GM19043 (cell line): ENCODE measurements around the gene TNFAIP2.

ENCODE experiments used
- ATAC-seq: cut with Tn5 transposase; IDR thresholded peaks from one replicate; pipeline ENCODE4 v1.9.1; 2021; ENCODE audit warnings: low read depth; ENCODE audit not compliant: unreplicated experiment

The TNFAIP2 gene

GRCh38 chr14:103122947-103123633 is at the start of gene TNFAIP2:
Gene TNFAIP2, plus strand, starts transcription at chr14:103123461. Its CDS starts 2,997 bp downstream, at chr14:103126458.
- ATAC-seq, result no peak

GRCh38 chr14:103073876-103074728 is 49.2 kb upstream of the TNFAIP2 start:
- no peak for ATAC-seq

GRCh38 chr14:103074729-103075367 is 48.4 kb upstream of the TNFAIP2 start:
- ATAC-seq, result no peak

GRCh38 chr14:103078420-103078749 is 44.9 kb upstream of the TNFAIP2 start:
- ATAC-seq, result no peak

- ATAC-seq, result no peak
These were observed 44.2 kb upstream of the TNFAIP2 start for GRCh38 chr14:103078860-103079587.

- ATAC-seq, result no peak
These were observed 41.3 kb upstream of the TNFAIP2 start for GRCh38 chr14:103081951-103082350.

- ATAC-seq, result no peak
These were observed 39.0 kb upstream of the TNFAIP2 start, which contains the start of gene LBHD2 for GRCh38 chr14:103084021-103084919. Gene LBHD2, plus strand, starts transcription at chr14:103084210. Its CDS starts 1,803 bp downstream, at chr14:103086013.

GRCh38 chr14:103085106-103086091 is 37.9 kb upstream of the TNFAIP2 start:
- ATAC-seq, result no peak

GRCh38 chr14:103086771-103087342 is 36.4 kb upstream of the TNFAIP2 start:
- ATAC-seq, result no peak

- ATAC-seq, result no peak
These were observed 35.9 kb upstream of the TNFAIP2 start for GRCh38 chr14:103087343-103087835.

GRCh38 chr14:103088921-103089320 is 34.3 kb upstream of the TNFAIP2 start:
- ATAC-seq, result no peak

GRCh38 chr14:103089386-103090335 is 33.6 kb upstream of the TNFAIP2 start:
- no peak for ATAC-seq

- no peak for ATAC-seq
These were observed 32.7 kb upstream of the TNFAIP2 start for GRCh38 chr14:103090481-103091020.

GRCh38 chr14:103091041-103091882 is 32.0 kb upstream of the TNFAIP2 start:
- ATAC-seq, result no peak

GRCh38 chr14:103091883-103092222 is 31.4 kb upstream of the TNFAIP2 start:
- ATAC-seq, result no peak

- ATAC-seq, result no peak
These were observed 29.3 kb upstream of the TNFAIP2 start for GRCh38 chr14:103093856-103094405.
